Measurements from ENCODE around the gene NRG3. TPM values are rescaled to one million over a fixed set of nuclear protein-coding genes. Genes with fewer than 3 reads are reported as not detected.

NRG3 gene
- total and polyA plus RNA-seq, 8 donors, result 0.14 to 0.59 (median 0.25) TPM; not detected in 2

DNA sequence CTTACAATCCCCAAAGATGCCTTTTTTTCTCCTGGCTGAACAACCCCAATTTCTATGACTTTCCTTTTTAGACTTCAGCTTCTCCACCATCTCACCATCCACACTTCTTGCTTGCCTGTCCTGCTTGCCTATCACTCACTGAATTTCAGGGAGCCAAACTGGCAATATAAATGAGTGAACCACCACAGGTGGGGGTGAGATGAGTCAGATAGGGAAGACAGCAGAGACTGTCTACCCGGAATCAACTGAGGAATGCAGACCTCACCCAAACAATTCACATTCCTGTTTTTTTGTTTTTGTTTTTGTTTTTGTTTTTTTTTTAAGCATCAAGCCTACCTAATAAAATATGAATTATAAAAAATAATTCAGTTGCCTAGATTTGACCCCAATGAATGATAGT is 273.8 kb downstream of the NRG3 start:
- FAIRE-seq, result no peak
- no peaks in the 10 kb centered on the region for H3K9me3 ChIP-seq
- 50 to 57% methylated on average over 1 of the region's 1 CpG for WGBS, 2 donors
- H3K4me1 ChIP-seq, result no peaks in the 10 kb centered on the region
- ATAC-seq, result no peak
- no peak overlapping the region for H3K4me3 ChIP-seq
- intact Hi-C loops (cut with DNase I), result no loop called here
- TF ChIP-seq, protein P1, sequence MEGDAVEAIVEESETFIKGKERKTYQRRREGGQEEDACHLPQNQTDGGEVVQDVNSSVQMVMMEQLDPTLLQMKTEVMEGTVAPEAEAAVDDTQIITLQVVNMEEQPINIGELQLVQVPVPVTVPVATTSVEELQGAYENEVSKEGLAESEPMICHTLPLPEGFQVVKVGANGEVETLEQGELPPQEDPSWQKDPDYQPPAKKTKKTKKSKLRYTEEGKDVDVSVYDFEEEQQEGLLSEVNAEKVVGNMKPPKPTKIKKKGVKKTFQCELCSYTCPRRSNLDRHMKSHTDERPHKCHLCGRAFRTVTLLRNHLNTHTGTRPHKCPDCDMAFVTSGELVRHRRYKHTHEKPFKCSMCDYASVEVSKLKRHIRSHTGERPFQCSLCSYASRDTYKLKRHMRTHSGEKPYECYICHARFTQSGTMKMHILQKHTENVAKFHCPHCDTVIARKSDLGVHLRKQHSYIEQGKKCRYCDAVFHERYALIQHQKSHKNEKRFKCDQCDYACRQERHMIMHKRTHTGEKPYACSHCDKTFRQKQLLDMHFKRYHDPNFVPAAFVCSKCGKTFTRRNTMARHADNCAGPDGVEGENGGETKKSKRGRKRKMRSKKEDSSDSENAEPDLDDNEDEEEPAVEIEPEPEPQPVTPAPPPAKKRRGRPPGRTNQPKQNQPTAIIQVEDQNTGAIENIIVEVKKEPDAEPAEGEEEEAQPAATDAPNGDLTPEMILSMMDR (IDR thresholded peaks at IDR 0.05), result no peak
- H3K27ac ChIP-seq, result no peak overlapping the region
- no peaks in the 10 kb centered on the region for H3K27me3 ChIP-seq
- DNase-seq, result no peak
- no peaks in the 10 kb centered on the region for H3K36me3 ChIP-seq

DNA sequence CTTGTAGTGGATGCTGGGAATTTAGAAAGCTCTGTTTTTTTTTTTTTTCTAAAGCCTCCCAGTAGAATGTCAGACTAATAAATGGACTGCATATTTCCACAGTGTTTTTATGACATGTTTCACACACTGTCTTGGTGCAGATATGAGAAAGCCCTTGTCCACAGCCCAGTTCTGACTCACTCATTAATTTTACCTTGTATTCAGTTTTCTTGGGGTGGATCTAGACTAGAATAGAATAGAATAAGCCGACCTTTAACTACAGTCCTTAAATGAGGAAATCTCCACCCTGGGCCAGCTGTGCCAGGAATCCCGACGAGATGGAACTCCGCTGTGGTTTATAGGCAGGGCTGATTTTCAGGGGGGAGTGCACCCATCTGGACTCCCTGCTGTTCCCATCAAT is 274.7 kb downstream of the NRG3 start:
- FAIRE-seq, result no peak

DNA sequence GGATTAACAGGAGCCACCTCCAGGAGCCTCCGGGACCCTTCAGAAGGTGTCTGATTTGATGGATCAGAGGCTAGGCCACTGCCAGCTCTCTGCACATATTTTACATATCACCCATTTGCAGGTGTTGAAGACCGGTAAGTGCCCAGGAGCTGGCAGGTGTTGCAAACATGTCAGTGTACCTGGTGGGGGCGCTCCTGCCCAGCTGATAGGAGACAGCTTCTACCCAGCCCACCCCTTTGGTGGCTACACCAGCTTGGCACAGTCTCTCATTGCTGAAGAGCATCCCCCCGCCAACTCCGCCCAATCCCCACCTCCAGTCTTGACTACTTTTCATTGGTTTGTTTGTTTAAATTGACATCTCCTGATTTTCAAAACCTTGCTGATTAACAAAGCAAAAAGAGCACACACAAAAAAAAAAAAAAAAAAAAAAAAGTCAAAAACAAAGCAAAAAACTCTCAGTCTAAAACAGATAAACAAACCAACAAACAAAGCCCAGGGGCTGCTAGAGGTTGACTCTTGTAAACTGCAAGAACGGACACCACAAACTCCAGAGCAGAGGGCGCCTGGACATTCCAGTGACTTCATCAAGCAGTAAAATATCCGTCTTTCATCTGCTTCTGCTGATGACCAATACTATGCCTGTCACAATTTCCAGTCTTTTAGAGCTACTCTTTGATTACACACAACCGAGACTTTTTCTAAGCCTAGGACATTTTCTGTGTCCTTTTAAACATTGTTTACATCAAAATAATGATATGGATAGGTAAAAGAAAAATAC is 275.3 kb downstream of the NRG3 start:
- Histone ChIP-seq H3K27ac (no peak overlapping the region), H3K27me3 (peaks cover 0 to 4% (median 0%) of the 10 kb centered on the region in 4 donors), H3K9me3 (no peaks in the 10 kb centered on the region), H3K36me3 (no peaks in the 10 kb centered on the region), H3K4me3 (no peak overlapping the region), H3K4me1 (no peaks in the 10 kb centered on the region)
- WGBS, 2 donors, result 46 to 53% methylated on average over 9 of the region's 9 CpGs
- FAIRE-seq (no peak), DNase-seq (peak in 5 of 6 donors; percentile 9 to 57 (median 21)), ATAC-seq (peak in 3 of 4 donors; percentile 17 to 51 (median 35))
- TF ChIP-seq, protein P1 (IDR thresholded peaks at IDR 0.05), result no peak
- intact Hi-C loops (cut with DNase I), result no loop called here

More for the DNA sequence above, 274.7 kb downstream of the NRG3 start:
- H3K36me3 ChIP-seq, result no peaks in the 10 kb centered on the region
- intact Hi-C loops (cut with DNase I), result no loop called here
- peaks cover 0 to 4% (median 0%) of the 10 kb centered on the region in 4 donors for H3K27me3 ChIP-seq
- 25% methylated on average over 4 of the region's 4 CpGs for WGBS, 2 donors
- TF ChIP-seq, protein P1 (IDR thresholded peaks at IDR 0.05), result no peak
- ATAC-seq (no peak), DNase-seq (no peak)
- no peak overlapping the region for H3K4me3 ChIP-seq
- no peaks in the 10 kb centered on the region for H3K4me1 ChIP-seq
- H3K27ac ChIP-seq, result no peak overlapping the region
- no peaks in the 10 kb centered on the region for H3K9me3 ChIP-seq

DNA sequence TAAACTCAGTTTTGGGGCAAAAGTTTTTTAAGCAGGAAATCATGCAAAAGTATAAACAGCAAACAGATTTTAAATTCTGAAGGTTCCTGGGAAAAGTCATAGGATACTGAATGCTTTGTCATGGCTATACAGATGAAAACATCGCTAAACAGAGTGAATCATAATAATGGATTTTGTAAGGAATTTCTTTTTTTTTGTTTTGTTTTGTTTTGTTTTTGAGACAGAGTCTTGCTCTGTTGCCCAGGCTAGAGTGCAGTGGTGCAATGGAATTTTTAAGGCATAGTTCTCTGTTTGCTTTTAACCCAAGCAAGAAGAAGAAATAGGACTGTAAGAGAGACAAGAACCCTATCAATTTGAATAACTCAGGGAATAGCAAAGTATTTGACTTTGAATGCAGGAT is 285.3 kb downstream of the NRG3 start:
- no peaks in the 10 kb centered on the region for H3K4me1 ChIP-seq
- no peak overlapping the region for H3K4me3 ChIP-seq
- no peak overlapping the region for H3K27ac ChIP-seq
- H3K36me3 ChIP-seq, result no peaks in the 10 kb centered on the region
- DNase-seq (no peak), FAIRE-seq (no peak), ATAC-seq (no peak)
- intact Hi-C loops (cut with DNase I), result no loop called here
- H3K27me3 ChIP-seq, result no peaks in the 10 kb centered on the region
- TF ChIP-seq, protein P1 (IDR thresholded peaks at IDR 0.05), result no peak
- WGBS, 2 donors, result 93 to 98% methylated on average over 1 of the region's 1 CpG
- H3K9me3 ChIP-seq, result no peaks in the 10 kb centered on the region

DNA sequence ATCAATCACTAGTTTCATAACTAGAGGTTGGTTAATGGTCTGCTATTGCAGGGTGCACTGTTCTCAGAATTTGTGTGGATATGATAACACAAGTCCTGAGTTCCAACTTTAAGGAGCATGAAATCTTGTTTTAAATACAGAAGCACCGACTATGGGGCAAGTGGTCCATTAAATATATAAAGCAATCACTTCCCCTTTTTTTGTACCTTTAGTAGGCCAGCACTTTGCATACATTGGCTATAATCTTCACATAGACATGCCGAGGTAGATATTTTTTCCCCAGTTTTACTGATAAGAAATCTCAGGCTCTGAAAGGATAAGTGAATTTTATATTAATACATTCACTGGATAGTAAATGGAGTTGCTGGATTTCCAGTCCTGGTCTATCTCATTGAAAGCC is 286.3 kb downstream of the NRG3 start:
- no peak for FAIRE-seq
- Histone ChIP-seq H3K9me3 (no peaks in the 10 kb centered on the region), H3K36me3 (no peaks in the 10 kb centered on the region), H3K27me3 (no peaks in the 10 kb centered on the region), H3K4me1 (no peaks in the 10 kb centered on the region), H3K4me3 (no peak overlapping the region), H3K27ac (no peak overlapping the region)
- intact Hi-C loops (cut with DNase I), result no loop called here
- 54 to 55% methylated on average over 2 of the region's 2 CpGs for WGBS, 2 donors
- DNase-seq, result no peak
- no peak for ATAC-seq
- TF ChIP-seq, protein P1 (IDR thresholded peaks at IDR 0.05), result no peak
